PC-9 (cell line): ENCODE data around the gene STRIT1. TPM values are rescaled to one million over a fixed set of nuclear protein-coding genes. Genes with fewer than 3 reads are reported as not detected.

Source experiments
- BruUV-seq: library from RNA; stranded (reverse); fragments of 400-500 nt; replicated peaks from 2 replicates; lab custom pipeline; 2021; lab: Mats Ljungman, UMichigan
- CTCF ChIA-PET: fragments of 300-600 bp; sonication (Branson Sonifier 250); formaldehyde crosslinking; loops from one replicate; lab custom pipeline; 2022; ENCODE audit warnings: antibody characterized with exemption; lab: Charles Lee
- POLR2A ChIA-PET: fragments of 300-600 bp; sonication (Branson Sonifier 250); formaldehyde crosslinking; loops from one replicate; lab custom pipeline; 2022; ENCODE audit warnings: antibody characterized with exemption; ENCODE audit not compliant: unreplicated experiment; lab: Charles Lee
- DNase-seq, 2 experiments: peaks; one replicate each; pipeline versions ENCODE4 v3.0.0 to v3.0.0-alpha.2; 2015 to 2022; ENCODE audit warnings: mixed read lengths in 1 of 2
- H2AFZ ChIP-seq: fragments of 200-600 bp; sonication (generic); 2 replicates; pipeline ENCODE4 v1.8.1; 2017; ENCODE audit warnings: antibody characterized with exemption
- H3F3A ChIP-seq: fragments of 200-600 bp; sonication (generic); 2 replicates; pipeline ENCODE4 v1.8.1; 2017; ENCODE audit warnings: antibody characterized with exemption, mild to moderate bottlenecking, low read depth; ENCODE audit not compliant: insufficient read depth
- H3K27ac ChIP-seq: fragments of 200-600 bp; sonication (generic); 2 replicates; pipeline ENCODE4 v1.6.1; 2016; ENCODE audit warnings: mixed run types
- H3K27me3 ChIP-seq: fragments of 200-600 bp; sonication (generic); 2 replicates; pipeline ENCODE4 v1.6.1; 2016; ENCODE audit warnings: low read depth, mixed run types; ENCODE audit not compliant: insufficient read depth
- H3K36me3 ChIP-seq: fragments of 200-600 bp; sonication (generic); 2 replicates; pipeline ENCODE4 v1.6.1; 2016; ENCODE audit warnings: low read depth, mixed run types
- H3K4me1 ChIP-seq: fragments of 200-600 bp; sonication (generic); replicated peaks from 2 replicates; pipeline ENCODE4 v1.6.1; 2016; ENCODE audit warnings: mixed run types; ENCODE audit not compliant: insufficient read depth
- H3K4me2 ChIP-seq: fragments of 200-600 bp; sonication (generic); 2 replicates; pipeline ENCODE4 v1.6.1; 2017; ENCODE audit warnings: mixed run types
- H3K4me3 ChIP-seq: fragments of 200-600 bp; sonication (generic); 2 replicates; pipeline ENCODE4 v1.6.1; 2016; ENCODE audit warnings: mixed run types
- H3K79me2 ChIP-seq: fragments of 200-600 bp; sonication (generic); 2 replicates; pipeline ENCODE4 v1.6.1; 2017; ENCODE audit warnings: low read depth, mixed run types
- H3K9me2 ChIP-seq: fragments of 200-600 bp; sonication (generic); 2 replicates; pipeline ENCODE4 v1.8.1; 2017; ENCODE audit warnings: mild to moderate bottlenecking; ENCODE audit not compliant: insufficient read depth
- H3K9me3 ChIP-seq: fragments of 200-600 bp; sonication (generic); 2 replicates; pipeline ENCODE4 v1.8.1; 2016; ENCODE audit warnings: low read depth; ENCODE audit not compliant: insufficient read depth
- H4K20me1 ChIP-seq: fragments of 200-600 bp; sonication (generic); 2 replicates; pipeline ENCODE4 v1.8.1; 2017; ENCODE audit not compliant: insufficient read depth
- CTCF ChIP-seq: fragments of 200-600 bp; sonication (generic); conservative IDR thresholded peaks from 2 replicates; pipeline ENCODE4 v1.6.1; 2017; ENCODE audit warnings: mixed run types, antibody characterized with exemption, mild to moderate bottlenecking, moderate library complexity
- EZH2 ChIP-seq: fragments of 200-600 bp; sonication (generic); IDR thresholded peaks from 2 replicates; pipeline ENCODE4 v1.8.0; 2017; ENCODE audit warnings: antibody characterized with exemption, low read depth
- intact Hi-C: fragments of 100-400 bp; cut with micrococcal nuclease; formaldehyde crosslinking; loops from one replicate; pipeline ENCODE4 v1.10.0; 2022; ENCODE audit not compliant: unreplicated experiment
- total RNA-seq: library from RNA; stranded (reverse); gene quantifications from 2 replicates; pipeline ENCODE4 v1.2.3, GENCODE V29; 2021

STRIT1 gene
- total RNA-seq, 1 experiment from 2014 or later = not detected

DNA sequence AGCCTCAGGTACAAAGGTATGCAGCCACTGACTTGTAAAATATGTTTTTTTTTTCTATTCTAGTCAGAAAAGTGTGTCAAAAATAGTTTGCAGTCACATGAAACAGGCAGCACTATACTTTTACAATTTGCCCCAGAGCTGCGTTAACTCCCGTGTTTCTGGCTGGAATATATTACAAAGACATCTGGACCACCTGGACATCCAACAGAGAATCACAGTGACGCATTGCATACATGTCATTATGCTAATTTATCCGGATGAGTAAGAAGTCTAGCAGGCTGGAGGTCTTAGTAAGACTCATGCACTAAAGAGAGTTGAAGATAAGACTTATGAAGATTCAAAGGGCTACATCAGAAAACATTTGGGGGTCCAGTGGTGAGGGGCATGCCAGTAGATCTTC is 39.2 kb upstream of the STRIT1 start:
- Histone ChIP-seq H3K27ac (no peak overlapping the region), H3K4me1 (no peaks in the 10 kb centered on the region), H3K4me3 (no peak overlapping the region), H3K79me2 (no peaks in the 10 kb centered on the region), H3K9me3 (peaks cover 3% of the 10 kb centered on the region; the same call in 1 of the 2 replicates), H4K20me1 (no peaks in the 10 kb centered on the region), H3K36me3 (no peaks in the 10 kb centered on the region), H3K27me3 (no peaks in the 10 kb centered on the region), H3K9me2 (no peaks in the 10 kb centered on the region), H2AFZ (no peak overlapping the region), H3F3A (no peaks in the 10 kb centered on the region), H3K4me2 (no peak overlapping the region)
- CTCF ChIA-PET = interaction anchor here (0.7 kb wide), 1 partner anchor 396 kb away, joined by 3 read pairs; no protein-coding TSS in a partner anchor
- no TSS peak for BruUV-seq
- no peak for DNase-seq
- TF ChIP-seq EZH2 (no peak), CTCF (no peak)
- POLR2A ChIA-PET = no interaction called here
- intact Hi-C loops = no loop called here

DNA sequence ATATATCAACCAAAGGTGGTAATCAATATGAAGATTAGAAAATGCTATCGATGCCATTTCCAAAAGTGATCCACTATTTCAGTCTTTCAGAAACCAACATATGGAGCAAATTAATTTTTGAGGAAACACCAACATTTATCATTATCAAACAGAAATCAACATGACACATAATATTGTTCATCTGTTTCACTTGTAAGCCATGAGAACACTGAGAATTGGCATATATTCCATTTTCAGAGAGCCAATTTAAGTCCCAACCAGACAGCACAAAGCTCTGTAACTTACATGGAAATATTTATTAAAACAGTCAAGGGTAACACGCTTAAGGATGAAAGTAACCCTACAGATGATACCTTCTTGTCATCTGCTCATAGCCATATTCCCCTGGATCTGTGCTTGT is 37.6 kb upstream of the STRIT1 start:
- TF ChIP-seq CTCF (no peak), EZH2 (no peak)
- H3K4me3 ChIP-seq = no peak overlapping the region
- no peak overlapping the region for H3K27ac ChIP-seq
- H3K36me3 ChIP-seq = no peaks in the 10 kb centered on the region
- POLR2A ChIA-PET = no interaction called here
- intact Hi-C loops = no loop called here
- CTCF ChIA-PET = no interaction called here
- H2AFZ ChIP-seq = no peak overlapping the region
- H3K27me3 ChIP-seq = no peaks in the 10 kb centered on the region
- H3K9me2 ChIP-seq = no peaks in the 10 kb centered on the region
- H4K20me1 ChIP-seq = no peaks in the 10 kb centered on the region
- no peaks in the 10 kb centered on the region for H3F3A ChIP-seq
- H3K79me2 ChIP-seq = no peaks in the 10 kb centered on the region
- H3K9me3 ChIP-seq = peaks cover 3% of the 10 kb centered on the region; the same call in 1 of the 2 replicates
- DNase-seq = no peak
- no peak overlapping the region for H3K4me2 ChIP-seq
- no TSS peak for BruUV-seq
- H3K4me1 ChIP-seq = no peaks in the 10 kb centered on the region

DNA sequence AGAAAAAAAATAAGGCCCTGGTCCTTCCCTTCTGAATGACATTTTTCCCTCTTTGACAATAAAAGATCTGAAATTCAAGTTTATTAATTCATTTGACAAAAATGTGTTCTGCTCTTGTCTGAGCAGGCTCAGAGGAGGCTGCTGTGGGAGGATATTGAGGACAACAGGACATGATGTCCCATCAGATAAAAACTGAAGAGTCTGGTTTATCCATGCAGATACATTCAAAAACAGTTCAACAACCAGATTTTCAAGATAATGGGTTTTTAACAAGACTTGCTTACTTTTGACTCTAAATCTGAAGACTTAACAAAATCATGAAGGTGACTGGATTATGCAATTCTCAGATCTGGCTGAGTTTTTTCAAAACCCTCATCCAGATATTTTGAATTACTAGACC is 36.9 kb upstream of the STRIT1 start:
- DNase-seq = no peak
- TF ChIP-seq EZH2 (no peak), CTCF (no peak)
- intact Hi-C loops = no loop called here
- H3K9me3 ChIP-seq = no peaks in the 10 kb centered on the region
- H3K4me3 ChIP-seq = no peak overlapping the region
- BruUV-seq = no TSS peak
- H4K20me1 ChIP-seq = no peaks in the 10 kb centered on the region
- H3K36me3 ChIP-seq = no peaks in the 10 kb centered on the region
- POLR2A ChIA-PET = no interaction called here
- H3K4me2 ChIP-seq = no peak overlapping the region
- no peaks in the 10 kb centered on the region for H3K9me2 ChIP-seq
- no peaks in the 10 kb centered on the region for H3F3A ChIP-seq
- CTCF ChIA-PET = no interaction called here
- no peak overlapping the region for H3K27ac ChIP-seq
- H3K27me3 ChIP-seq = no peaks in the 10 kb centered on the region
- no peaks in the 10 kb centered on the region for H3K79me2 ChIP-seq
- no peak overlapping the region for H2AFZ ChIP-seq
- H3K4me1 ChIP-seq = no peaks in the 10 kb centered on the region
